ENCODE results near the gene DLGAP1. TPM values are rescaled to one million over a fixed set of nuclear protein-coding genes. Genes with fewer than 3 reads are reported as not detected.
A peak's percentile ranks its signal among the peaks of the same experiment; 100 is the strongest.

Gene DLGAP1
- total RNA-seq, 1 experiment from 2014 or later, result 17.3 TPM

DNA sequence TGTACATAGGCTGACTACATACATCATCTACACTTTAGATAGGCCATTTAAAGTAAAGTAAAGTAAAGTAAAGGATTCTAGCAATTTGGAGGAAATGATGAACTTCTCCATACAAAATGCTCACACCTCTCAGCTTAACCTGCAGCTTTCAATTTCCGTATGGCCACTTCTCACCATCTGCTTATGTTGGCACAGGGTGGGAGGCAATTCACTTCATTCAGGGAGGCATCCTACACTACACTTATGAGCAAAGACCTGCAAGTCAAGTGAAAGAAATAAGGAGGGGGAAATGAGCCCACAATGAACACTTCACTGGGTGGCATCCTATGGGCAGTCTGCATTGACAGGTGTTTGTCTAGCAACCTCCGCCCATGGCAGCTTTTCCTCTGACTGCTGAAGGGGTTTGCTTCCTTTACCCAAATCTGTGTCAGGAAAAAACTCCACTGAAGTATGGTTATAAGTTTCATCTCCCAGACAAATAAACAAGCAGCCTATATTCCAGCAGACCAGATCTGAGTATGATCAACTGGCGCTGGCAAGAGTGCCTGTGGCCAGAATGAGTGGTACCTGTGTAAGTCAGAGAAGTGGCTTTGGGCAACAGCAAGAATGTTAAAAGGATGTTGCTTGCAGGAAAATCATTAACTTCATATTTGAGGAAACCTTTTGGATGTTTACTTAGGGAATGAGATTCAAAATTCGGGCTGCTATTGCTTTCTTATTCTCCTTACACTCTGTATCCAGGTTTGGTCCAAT lies 556.1 kb downstream of the DLGAP1 start:
- in situ Hi-C loops (cut with HindIII; ENCODE audit: low sequenced_read_pairs), result loop anchor here (25.0 kb wide), 1 partner anchor 88 kb away; no protein-coding TSS in a partner anchor

DNA sequence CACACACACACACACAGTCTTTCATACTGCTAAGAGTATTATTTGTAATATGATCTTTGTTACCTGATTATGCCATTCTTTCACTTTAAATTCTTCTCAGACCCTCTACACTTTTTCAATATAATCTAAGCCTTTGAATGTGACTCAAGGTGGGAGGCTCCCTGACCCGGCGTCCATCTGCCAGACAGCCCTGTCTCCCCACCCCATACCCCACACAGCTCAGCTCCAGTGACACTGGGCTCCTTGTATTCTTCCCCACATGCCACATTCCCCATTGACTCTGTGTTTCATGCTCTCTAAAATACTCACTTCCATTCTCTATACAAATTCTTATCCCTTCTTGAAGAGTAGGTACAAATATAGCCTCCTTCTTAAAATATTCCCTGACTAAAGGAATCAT lies 563.0 kb downstream of the DLGAP1 start:
- no peak for DNase-seq (ENCODE audit: low spot score)
- in situ Hi-C loops (cut with HindIII; ENCODE audit: low sequenced_read_pairs), result loop anchor here (25.0 kb wide), 1 partner anchor 95 kb away; no protein-coding TSS in a partner anchor

More for the DNA sequence above, 556.1 kb downstream of the DLGAP1 start:
- DNase-seq (ENCODE audit: low spot score), result peak; percentile 97

DNA sequence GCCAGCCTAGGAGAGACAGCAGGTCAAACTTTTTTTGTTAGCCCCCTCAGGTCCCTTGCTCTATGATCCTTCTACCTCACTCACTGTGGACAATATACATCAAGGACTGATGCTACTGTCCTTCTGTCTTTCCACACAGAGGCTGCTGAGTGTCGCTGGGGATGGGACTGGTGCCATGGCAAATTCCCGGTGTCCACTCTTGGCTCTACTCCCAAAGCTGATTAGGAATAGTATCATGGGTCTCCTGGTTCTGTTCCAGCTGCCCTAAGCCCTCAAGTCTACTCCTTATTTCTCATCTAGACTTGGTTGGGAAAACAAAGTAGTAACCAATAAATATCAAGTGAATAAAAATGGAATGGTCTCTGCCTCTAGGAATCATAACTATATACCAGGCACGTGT lies 563.9 kb downstream of the DLGAP1 start:
- in situ Hi-C loops (cut with HindIII; ENCODE audit: low sequenced_read_pairs), result loop anchor here (25.0 kb wide), 1 partner anchor 96 kb away; no protein-coding TSS in a partner anchor
- DNase-seq (ENCODE audit: low spot score), result no peak

DNA sequence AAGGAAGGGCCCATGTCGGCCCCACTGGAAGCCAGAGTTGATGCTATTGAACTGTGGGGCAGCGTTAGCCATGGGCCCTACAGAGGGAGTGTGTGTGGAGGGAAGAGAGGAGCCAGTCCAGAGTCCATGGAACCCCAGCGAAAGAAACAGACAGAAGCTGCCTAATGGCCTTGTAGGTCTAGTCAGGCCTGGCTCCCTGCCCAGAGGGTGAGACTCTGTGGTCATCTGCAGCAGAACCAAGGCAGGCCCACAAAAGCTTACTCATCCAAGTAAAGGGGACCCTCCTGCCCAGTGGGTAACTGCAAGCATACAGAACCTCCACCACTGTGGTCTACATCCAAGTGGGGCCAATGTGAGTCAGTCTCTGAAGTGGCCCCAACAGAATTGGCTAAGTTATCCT lies 565.3 kb downstream of the DLGAP1 start:
- no peak for DNase-seq (ENCODE audit: low spot score)
- in situ Hi-C loops (cut with HindIII; ENCODE audit: low sequenced_read_pairs), result loop anchor here (25.0 kb wide), 1 partner anchor 97 kb away; no protein-coding TSS in a partner anchor

DNA sequence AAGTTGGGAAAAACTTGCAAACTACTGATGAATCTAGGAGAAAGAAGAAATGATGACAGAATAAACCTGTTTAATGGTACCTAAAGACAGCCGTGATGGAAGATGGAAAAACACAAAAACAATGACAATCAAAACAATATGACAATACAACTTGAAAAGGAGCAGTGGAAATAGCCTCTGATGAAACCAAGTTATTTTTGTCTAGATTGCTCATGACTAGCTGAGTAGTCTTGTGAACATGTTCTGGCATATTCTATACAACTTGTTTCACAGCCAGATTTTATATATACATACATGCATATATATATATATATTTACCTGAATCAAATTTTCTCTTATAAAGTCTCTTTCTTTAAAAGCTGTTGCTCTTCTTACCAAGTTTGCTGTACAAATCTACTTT lies 566.0 kb downstream of the DLGAP1 start:
- in situ Hi-C loops (cut with HindIII; ENCODE audit: low sequenced_read_pairs), result loop anchor here (25.0 kb wide), 1 partner anchor 98 kb away; no protein-coding TSS in a partner anchor
- no peak for DNase-seq (ENCODE audit: low spot score)

DNA sequence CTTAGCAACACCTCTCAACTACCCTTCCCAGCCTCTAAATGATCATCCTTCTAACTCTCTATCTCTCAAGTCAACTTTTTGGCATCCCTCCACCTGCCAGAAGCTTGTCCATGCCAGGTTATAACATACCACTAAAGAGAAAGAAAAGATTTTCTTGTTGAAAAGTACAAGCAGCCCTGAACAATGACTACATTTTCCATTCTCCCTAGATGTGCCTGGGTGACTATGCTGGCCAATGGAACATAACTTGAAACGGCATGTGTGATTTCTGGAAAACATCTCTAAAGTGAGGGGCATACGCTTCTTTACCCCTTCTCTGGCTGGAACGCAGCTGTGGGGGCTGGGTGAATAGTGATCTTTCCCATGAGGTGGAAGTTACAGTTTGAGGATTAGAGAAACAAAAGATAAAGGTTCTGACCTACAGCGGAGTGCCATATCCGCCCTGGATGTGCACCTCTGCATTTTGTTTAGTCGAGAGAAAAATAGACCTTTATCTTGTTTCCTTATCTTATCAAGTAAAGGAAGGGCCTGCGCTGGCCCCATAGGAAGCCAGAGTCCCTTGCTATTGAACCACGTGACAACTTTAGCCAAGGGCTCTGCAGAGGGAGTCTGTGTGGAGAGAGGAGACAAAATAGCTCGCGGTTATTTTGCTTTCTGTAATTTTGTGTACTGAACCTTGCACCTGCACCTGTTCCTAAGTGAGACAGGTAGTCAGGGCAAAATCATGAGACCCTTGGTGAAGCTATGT lies 568.4 kb downstream of the DLGAP1 start:
- DNase-seq (ENCODE audit: low spot score), result no peak
- in situ Hi-C loops (cut with HindIII; ENCODE audit: low sequenced_read_pairs), result loop anchor here (25.0 kb wide), 1 partner anchor 101 kb away; no protein-coding TSS in a partner anchor

DNA sequence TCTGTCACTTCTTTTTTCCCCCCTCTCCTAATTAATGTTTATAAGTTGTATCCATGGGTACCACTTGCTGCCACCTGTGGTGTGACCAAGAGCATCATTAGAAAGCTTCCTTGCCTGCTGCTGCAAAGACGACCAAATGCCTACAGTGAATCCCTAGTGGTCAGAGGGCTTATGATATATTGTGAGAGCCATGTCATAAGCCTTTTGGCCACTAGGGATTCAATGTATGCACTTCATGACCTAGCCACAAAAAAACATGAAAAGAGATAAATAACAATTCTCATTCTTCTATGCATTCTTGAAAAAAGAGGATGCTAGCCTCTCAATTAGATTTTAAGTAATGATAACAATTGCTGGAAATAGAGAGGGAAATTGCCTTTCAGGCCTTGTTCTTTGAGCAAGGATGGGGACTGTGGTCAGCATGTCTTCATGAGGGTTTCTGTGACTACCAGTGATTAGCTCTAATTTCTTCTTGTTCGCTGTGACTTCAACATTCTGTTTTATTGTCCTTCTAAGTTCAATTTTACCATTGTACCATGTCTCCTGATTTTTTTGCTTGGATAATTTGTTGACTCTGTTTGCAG lies 569.8 kb downstream of the DLGAP1 start:
- DNase-seq (ENCODE audit: low spot score), result no peak
- in situ Hi-C loops (cut with HindIII; ENCODE audit: low sequenced_read_pairs), result loop anchor here (25.0 kb wide), 1 partner anchor 102 kb away; no protein-coding TSS in a partner anchor

DNA sequence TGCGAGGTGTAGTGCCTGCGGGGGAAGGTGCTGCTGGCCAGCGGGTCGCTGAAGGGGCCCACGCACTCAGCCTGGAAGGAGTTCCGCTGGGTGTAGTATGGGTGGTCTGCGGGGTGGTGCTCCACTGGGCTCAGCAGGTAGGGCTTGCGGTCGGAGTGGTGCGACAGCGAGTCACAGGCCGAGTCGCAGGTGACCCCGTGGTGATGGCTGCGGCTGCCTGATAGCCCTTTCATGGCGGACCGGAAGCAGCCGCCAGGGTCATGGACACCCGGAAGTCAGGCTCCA lies 575.3 kb downstream of the DLGAP1 start:
- no peak for DNase-seq (ENCODE audit: low spot score)
- in situ Hi-C loops (cut with HindIII; ENCODE audit: low sequenced_read_pairs), result loop anchor here (25.0 kb wide), 1 partner anchor 108 kb away; no protein-coding TSS in a partner anchor

DNA sequence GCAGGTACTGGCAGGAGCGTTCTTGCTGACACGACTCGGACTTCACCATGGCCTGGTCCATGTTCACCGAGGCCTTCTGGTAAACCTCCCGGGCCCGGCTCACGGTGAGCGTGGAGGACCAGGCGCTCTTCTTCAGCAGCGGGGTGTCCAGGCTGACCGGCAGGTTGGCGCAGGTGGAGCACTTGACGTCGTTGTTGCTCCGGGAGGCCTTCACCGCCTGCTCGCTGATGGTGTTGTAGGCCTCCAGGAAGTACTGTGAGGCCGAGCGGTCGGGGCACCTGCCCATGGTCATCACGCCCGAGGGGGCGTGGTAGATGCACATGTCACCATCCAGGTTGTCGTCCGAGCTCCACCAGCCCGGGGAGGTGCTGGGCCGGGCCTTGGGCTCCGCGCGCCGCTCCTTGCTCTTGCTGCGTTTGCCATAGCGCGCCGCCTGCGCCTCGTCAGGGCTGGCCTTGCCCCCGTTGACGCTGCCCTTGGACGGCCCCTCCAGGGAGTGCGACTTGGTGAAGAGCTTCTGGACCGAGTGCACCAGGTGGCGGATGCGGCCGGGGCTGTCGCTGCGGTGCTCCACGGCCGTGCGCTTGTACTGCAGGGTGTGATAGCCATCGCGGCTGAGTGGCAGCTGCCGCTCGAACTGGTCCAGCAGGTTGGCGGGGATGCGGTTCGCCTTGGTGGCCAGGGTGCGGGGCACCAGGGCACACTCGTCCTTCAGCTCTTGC lies 575.8 kb downstream of the DLGAP1 start:
- no peak for DNase-seq (ENCODE audit: low spot score)
- in situ Hi-C loops (cut with HindIII; ENCODE audit: low sequenced_read_pairs), result loop anchor here (25.0 kb wide), 1 partner anchor 108 kb away; no protein-coding TSS in a partner anchor

DNA sequence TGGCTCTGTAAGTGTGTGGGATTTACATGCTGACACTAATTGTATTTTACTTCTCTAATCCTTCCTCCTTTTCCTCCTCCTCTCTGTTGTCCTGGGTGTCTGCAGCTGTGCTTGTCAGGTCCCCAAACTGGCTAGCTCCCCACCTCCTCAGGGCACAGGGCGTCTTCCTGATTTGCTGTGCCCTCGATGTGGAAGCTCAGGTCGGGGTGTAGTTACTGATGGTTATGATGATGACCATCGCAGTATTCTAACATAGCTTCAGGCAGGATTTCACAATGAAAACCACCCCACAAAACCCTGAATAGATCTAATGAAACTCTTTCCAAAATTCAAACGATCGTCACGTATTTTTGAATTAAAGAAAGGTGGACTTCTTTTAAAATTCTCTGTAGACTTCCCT lies 576.7 kb downstream of the DLGAP1 start:
- no peak for DNase-seq (ENCODE audit: low spot score)
- in situ Hi-C loops (cut with HindIII; ENCODE audit: low sequenced_read_pairs), result loop anchor here (25.0 kb wide), 1 partner anchor 109 kb away; no protein-coding TSS in a partner anchor

DNA sequence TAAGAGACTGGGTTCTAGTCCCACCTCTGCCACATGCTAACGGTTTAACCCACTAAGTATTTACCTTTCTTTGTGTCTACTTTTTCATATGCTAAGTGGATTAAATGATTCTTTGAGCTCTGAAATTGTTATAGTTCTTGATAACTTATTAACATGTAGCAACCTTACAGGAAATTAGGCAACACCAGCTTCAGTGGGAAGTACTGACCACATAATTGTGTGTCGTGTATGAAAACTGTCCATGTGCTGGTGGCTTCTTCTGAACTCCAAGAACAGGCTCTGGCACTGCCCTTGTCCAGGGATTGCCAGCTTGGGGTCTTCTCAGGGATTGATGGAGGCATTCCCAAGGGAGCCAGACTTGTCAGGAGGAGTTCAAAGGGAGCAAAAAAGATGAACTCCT lies 577.4 kb downstream of the DLGAP1 start:
- in situ Hi-C loops (cut with HindIII; ENCODE audit: low sequenced_read_pairs), result loop anchor here (25.0 kb wide), 1 partner anchor 110 kb away; no protein-coding TSS in a partner anchor
- DNase-seq (ENCODE audit: low spot score), result no peak

DNA sequence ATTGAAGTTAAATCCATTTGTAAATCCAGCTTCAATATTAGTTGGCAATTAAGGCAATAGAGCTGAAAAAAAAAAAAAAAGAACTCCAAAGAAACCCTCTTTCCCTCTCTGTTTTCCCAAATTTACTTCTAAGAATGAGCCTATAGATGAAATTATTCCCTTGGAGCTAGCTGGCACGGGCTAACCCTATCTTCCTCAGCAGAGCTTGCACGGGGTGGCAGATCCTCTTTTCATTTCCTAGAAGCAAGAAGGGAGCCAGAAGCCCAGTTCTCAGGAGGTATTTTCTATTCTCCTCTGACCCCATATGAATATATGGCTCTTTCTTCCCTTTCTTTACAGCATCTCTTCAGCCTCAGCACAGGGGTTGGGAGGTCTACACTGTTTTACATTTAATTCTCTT lies 579.1 kb downstream of the DLGAP1 start:
- in situ Hi-C loops (cut with HindIII; ENCODE audit: low sequenced_read_pairs), result loop anchor here (25.0 kb wide), 1 partner anchor 111 kb away; no protein-coding TSS in a partner anchor
- DNase-seq (ENCODE audit: low spot score), result peak; percentile 82

DNA sequence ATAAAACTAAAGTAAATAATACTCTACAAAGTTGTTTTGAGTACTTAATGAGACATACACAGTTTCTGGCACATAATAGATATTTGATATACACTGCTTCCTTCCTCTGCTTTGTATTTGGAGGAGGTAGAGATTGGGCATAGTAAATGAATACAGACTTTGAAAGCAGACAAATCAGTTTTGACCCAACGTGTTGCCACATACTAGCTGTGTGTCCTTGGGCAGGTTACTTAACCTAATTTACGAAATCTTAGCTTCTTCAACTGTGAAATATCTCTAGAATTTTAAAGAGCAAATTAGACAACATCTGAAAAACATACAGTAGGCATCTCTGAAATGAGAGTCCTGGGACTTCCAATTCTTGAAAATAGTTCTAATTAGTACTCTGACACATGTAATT lies 579.7 kb downstream of the DLGAP1 start:
- DNase-seq (ENCODE audit: low spot score), result no peak
- in situ Hi-C loops (cut with HindIII; ENCODE audit: low sequenced_read_pairs), result loop anchor here (25.0 kb wide), 1 partner anchor 112 kb away; no protein-coding TSS in a partner anchor

DNA sequence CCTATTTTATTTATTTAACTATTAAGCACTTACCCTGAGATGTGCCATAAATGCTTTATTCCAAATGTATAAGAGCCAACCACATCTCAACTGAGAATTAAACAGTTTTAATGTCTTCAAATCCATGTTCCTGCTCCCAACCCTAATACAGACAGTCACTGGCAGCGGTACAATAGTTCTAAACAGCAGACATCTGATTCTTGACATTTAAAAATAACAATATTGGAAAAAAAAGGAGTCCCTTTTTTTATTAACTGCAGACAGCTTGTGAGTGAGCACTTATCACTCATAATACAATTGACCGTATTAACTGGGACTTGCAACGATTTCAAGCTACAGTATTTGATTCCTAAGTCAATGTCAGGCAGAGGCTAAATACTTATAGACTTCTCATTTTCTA lies 580.5 kb downstream of the DLGAP1 start:
- peak; percentile 76 for DNase-seq (ENCODE audit: low spot score)
- in situ Hi-C loops (cut with HindIII; ENCODE audit: low sequenced_read_pairs), result loop anchor here (25.0 kb wide), 1 partner anchor 187 kb away; no protein-coding TSS in a partner anchor

DNA sequence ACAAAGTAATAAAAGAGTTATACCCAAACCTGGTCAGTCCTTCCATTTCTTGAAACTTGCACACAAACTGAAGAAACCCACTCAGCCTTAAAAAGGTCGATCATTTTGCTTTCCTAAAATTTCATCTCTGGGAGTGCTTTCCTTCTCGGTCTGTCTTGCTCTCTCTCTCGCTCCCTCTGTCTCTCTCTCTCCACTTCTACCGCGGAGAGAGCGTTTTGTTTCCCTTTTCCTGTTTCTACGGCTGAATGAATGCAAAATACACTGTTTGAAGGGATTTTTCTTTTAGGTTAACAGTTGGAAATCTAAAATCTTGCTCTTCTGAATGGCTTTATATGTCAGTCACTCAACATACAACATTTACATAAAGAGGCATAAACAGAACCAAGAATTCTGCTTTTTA lies 581.0 kb downstream of the DLGAP1 start:
- in situ Hi-C loops (cut with HindIII; ENCODE audit: low sequenced_read_pairs), result loop anchor here (25.0 kb wide), 1 partner anchor 187 kb away; no protein-coding TSS in a partner anchor

DNA sequence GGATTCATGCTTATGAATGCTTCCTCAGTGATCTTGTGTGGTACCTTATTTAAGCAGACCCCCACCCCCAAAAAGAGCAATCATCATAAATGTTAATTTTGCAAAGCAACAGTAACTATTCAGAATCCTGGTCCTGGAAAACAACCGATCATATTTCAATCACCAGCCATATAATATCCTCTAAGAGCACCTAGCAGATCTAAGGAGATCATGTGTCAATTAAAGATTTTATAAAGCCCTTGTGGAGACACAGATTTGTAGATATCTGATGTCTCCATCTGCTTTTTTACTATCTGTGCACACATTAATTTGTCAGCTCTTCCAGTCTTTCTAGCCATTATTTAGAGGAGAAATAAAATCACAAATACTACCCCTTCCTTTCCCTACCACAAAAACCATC lies 581.4 kb downstream of the DLGAP1 start:
- peak; percentile 66 for DNase-seq (ENCODE audit: low spot score)
- in situ Hi-C loops (cut with HindIII; ENCODE audit: low sequenced_read_pairs), result loop anchor here (25.0 kb wide), 1 partner anchor 186 kb away; no protein-coding TSS in a partner anchor

More for the DNA sequence above, 581.0 kb downstream of the DLGAP1 start:
- peak; percentile 84 for DNase-seq (ENCODE audit: low spot score)

DNA sequence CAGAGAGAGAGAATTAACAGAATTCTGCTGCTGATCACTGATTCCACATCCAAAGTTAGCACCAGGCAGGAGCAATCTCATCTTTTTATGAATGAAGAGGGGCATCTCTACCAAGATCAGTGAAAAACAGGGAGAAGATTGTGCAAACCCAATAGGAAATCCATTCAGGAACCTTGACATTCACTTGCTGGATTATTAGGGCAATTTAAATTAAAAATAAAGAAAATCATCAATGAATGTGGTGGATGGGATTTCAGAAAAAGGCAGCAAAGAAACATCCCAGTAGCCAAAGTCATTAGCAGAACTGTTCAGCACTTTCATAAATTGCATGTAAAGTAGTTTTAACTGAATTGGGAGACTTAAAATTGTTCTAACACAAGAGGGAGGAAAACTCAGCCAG lies 581.9 kb downstream of the DLGAP1 start:
- peak; percentile 52 for DNase-seq (ENCODE audit: low spot score)
- in situ Hi-C loops (cut with HindIII; ENCODE audit: low sequenced_read_pairs), result loop anchor here (25.0 kb wide), 1 partner anchor 186 kb away; no protein-coding TSS in a partner anchor

DNA sequence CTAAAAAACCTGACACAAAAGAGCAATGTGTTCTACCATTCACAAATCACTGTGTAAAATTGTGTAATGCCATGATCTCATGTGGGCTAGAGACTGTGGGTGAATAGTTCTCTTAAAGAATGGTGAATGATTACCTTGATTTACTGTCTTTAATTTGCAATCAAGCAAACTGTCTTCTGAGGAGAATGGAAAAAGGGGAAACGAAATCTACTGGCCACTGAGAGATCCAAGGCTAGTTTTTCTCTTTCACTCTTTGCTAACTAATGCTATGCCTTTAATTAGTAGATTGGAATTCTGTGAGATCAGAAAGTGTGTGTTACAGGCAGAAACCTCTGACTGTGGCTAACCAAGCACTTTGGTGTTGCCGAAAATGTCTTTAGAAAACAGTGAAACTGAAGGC lies 582.5 kb downstream of the DLGAP1 start:
- DNase-seq (ENCODE audit: low spot score), result peak; percentile 74
- in situ Hi-C loops (cut with HindIII; ENCODE audit: low sequenced_read_pairs), result loop anchor here (25.0 kb wide), 1 partner anchor 185 kb away; no protein-coding TSS in a partner anchor
